Cardiac fibroblast (primary cell): ENCODE data around the gene TTLL8.

ENCODE experiments used
- DNase-seq, 2 donors: peaks; one replicate each; pipeline versions ENCODE4 v3.0.0 to v3.0.0-alpha.2; 2010; ENCODE audit warnings: low read depth in 2 of 2
- H3K4me3 ChIP-seq, 2 donors: replicated peaks in 1 of 2; 1 replicate in 1 of 2; 2 replicates in 1 of 2; pipeline ENCODE4 v1.5.1; 2011; ENCODE audit warnings: low read depth in 2 of 2, low read length in 2 of 2, mild to moderate bottlenecking in 2 of 2, moderate library complexity in 1 of 2
- CTCF ChIP-seq: IDR thresholded peaks from one replicate; pipeline ENCODE4 v1.5.1; 2011; ENCODE audit warnings: low read depth, mild to moderate bottlenecking, low read length, inconsistent platforms

Gene TTLL8

GRCh38 chr22:50071432-50072166 is 13.5 kb upstream of the TTLL8 start:
- H3K4me3 ChIP-seq = no peak overlapping the region
- no peak for DNase-seq
- no peak for TF ChIP-seq CTCF

GRCh38 chr22:50070366-50070765 is 12.3 kb upstream of the TTLL8 start:
- DNase-seq = no peak
- no peak overlapping the region for H3K4me3 ChIP-seq
- no peak for TF ChIP-seq CTCF

GRCh38 chr22:50068096-50068495 is 10.0 kb upstream of the TTLL8 start:
- TF ChIP-seq CTCF = no peak
- no peak overlapping the region for H3K4me3 ChIP-seq
- DNase-seq = no peak

- DNase-seq = no peak
- no peak overlapping the region for H3K4me3 ChIP-seq
- TF ChIP-seq CTCF = no peak
These were observed 9.1 kb upstream of the TTLL8 start for GRCh38 chr22:50067244-50067643.

- no peak for DNase-seq
- H3K4me3 ChIP-seq = no peak overlapping the region
- no peak for TF ChIP-seq CTCF
These were observed 6.4 kb upstream of the TTLL8 start for GRCh38 chr22:50064453-50064852.

- DNase-seq = no peak
- no peak for TF ChIP-seq CTCF
- H3K4me3 ChIP-seq = no peak overlapping the region
These were observed 5.7 kb upstream of the TTLL8 start for GRCh38 chr22:50063589-50064393.
